GM18868 (cell line): ENCODE measurements around the gene FNDC1.

Source experiments
- ATAC-seq: cut with Tn5 transposase; IDR thresholded peaks from one replicate; pipeline ENCODE4 v1.9.1; 2021; ENCODE audit warnings: mild to moderate bottlenecking, moderate library complexity; ENCODE audit not compliant: unreplicated experiment

Gene FNDC1

GRCh38 chr6:159203304-159204005 lies 34.3 kb downstream of the FNDC1 start:
- ATAC-seq = no peak

GRCh38 chr6:159204605-159205004 lies 35.4 kb downstream of the FNDC1 start:
- ATAC-seq = no peak

DNA sequence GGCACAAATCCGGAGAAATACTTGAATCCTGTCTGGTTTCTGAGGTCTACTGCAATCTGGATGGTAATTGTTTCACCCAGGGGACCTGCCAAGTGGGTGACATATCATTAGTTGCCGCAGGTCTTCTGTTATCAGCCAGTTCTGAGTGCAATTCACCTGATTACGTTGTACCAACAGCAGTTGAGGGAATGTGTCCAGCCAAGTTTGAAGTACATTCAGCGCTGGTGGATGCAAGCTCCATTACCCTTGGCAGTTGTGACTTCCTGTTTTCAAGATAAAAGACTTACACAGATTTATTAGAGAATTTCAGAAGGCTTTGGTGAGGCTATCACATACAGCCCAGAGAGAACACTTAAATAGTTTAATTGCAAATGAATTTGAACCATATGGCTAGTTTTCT lies 42.8 kb downstream of the FNDC1 start:
- no peak for ATAC-seq

GRCh38 chr6:159212525-159213280 lies 43.5 kb downstream of the FNDC1 start:
- ATAC-seq = no peak

DNA sequence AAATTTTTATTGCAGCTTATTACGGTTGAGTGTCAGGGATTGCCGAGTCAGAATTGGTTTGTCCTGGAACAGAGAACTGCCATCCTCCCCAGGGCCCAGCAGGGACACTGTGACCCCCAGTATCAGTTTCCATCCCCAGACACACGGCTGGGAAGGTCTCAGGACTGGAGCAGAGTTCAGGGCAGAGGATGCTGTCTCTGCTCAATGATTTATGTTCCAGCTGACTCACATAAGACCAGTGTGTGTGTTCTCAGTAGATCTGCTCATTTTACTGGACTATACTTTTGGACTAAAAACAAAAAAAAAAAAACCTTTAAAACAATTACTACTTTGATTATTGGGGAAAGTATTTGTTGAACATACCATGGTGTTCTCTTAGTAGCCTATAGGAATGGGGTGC lies 44.2 kb downstream of the FNDC1 start:
- no peak for ATAC-seq

DNA sequence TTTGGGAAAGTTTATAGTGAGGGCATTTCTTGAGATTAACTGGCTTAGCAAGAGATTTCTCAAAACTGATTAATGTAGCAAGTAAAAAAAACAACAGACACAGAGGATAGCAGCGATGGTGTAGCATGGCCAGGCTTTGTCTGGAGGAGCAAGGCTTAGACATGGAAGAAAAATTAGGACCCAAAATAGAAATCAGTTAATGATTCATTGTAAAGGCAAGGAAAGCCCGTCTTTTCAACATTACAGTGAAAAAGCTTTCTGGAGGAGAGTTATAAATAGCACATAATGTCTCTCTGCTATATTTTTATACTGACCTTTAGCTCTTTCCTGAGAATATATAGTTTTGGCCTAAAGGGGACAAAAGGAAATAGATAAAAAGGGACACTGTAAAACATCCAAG lies 45.1 kb downstream of the FNDC1 start:
- ATAC-seq = no peak

DNA sequence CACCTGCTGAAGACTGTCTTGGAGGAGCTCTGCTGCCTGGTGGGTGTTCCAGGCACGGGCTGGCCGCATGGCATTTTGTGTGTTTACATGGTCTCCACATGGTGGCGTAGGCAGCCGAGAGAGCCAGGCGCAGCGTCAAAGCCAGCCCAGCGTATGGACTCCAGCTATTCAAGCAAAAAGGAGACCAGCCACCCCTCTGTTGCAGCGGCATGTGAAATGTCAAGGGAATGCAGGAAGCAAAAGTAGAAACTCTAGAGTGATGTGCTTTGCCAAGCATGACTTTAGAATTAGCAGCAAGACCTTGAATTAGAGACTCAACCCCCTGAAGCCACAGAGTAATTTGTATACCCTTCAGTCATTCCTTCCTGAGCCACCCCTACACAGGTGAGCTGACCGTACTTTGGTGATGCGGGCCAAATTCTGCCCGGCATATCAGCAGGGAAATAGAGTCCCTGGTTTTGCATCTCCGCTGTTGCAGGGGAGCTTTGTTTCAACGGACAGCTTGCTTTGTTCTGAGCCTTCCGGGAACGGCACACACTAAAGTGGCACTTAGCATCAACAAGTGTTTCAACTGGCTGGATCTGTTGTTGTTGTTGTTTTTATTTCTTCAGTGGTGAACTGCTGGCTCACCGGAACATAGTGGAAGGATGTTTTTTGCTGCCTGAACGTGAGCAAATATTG lies 48.5 kb downstream of the FNDC1 start:
- ATAC-seq = peak; percentile 86

GRCh38 chr6:159220093-159220492 lies 50.9 kb downstream of the FNDC1 start:
- no peak for ATAC-seq

- ATAC-seq = no peak
These were observed 52.4 kb downstream of the FNDC1 start for GRCh38 chr6:159221486-159222170.

- no peak for ATAC-seq
These were observed 55.3 kb downstream of the FNDC1 start for GRCh38 chr6:159224452-159224851.

GRCh38 chr6:159229651-159230051 lies 60.5 kb downstream of the FNDC1 start:
- no peak for ATAC-seq

- no peak for ATAC-seq
These were observed 63.0 kb downstream of the FNDC1 start for GRCh38 chr6:159232106-159232645.

DNA sequence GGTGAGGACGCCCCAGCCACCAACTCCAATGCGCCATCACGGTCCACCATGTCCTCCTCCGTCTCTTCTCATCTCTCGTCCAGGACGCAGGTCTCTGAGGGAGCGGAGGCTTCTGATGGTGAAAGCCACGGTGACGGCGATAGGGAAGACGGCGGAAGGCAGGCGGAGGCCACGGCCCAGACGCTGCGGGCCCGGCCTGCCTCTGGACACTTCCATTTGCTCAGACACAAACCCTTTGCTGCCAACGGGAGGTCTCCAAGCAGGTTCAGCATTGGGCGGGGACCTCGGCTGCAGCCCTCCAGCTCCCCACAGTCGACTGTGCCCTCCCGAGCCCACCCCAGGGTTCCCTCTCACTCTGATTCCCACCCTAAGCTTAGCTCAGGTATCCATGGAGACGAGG lies 63.6 kb downstream of the FNDC1 start:
- ATAC-seq = no peak

DNA sequence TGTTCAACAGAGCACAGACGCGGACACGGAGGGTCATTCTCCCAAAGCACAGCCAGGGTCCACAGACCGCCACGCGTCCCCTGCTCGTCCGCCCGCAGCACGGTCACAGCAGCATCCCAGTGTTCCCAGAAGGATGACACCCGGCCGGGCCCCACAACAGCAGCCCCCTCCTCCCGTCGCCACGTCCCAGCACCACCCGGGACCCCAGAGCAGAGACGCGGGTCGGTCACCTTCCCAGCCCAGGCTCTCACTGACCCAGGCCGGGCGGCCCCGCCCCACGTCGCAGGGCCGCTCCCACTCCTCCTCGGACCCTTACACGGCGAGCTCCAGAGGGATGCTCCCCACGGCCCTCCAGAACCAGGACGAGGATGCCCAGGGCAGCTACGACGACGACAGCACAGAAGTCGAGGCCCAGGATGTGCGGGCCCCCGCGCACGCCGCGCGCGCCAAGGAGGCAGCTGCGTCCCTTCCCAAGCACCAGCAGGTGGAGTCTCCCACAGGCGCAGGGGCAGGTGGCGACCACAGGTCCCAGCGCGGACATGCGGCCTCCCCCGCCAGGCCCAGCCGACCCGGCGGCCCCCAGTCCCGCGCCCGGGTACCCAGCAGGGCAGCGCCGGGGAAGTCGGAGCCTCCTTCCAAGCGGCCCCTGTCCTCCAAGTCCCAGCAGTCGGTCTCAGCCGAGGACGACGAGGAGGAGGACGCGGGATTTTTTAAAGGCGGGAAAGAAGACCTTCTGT lies 64.3 kb downstream of the FNDC1 start:
- no peak for ATAC-seq

GRCh38 chr6:159234102-159234553 lies 64.9 kb downstream of the FNDC1 start:
- ATAC-seq = no peak

GRCh38 chr6:159238920-159239558 lies 69.8 kb downstream of the FNDC1 start:
- ATAC-seq = no peak

DNA sequence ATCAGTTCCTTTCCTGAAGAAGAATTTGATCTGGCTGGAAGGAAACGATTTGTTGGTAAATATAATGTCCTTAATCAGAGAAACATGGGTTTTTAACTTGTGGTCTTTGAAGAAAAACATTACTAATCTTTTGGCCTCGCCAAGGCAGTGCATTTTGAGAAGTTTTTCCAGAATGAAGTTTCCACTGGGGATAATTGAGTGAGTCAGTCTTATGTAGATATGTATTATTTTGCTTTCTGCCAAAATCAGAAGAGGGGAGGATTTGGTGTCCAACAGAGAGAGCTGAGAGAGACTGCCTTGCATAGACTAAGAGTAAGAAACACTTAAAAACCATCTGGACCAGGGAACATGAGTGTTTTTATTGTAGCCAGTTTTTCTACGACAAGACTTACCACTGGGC lies 79.9 kb downstream of the FNDC1 start:
- no peak for ATAC-seq

GRCh38 chr6:159249752-159250151 lies 80.6 kb downstream of the FNDC1 start:
- no peak for ATAC-seq

DNA sequence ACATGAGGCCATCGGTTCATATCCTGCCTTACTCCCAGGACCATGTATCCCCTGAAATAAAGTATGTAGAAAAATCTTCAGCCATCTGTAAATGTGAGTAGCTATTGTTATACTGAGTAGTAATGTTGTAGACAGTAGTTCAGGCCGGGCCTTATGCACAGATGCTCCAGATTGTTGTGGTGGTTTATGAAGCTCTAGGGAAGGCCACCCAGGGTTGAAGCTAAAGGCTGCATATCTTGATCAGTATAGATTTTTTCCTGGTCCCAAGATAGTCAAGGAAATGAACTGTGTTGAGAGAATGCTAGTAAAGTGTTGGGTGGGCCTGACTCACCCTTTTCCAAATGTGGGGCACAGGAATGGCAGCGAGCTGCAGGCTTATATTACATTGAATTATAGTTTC lies 81.4 kb downstream of the FNDC1 start:
- ATAC-seq = no peak

GRCh38 chr6:159252955-159253508 lies 83.8 kb downstream of the FNDC1 start:
- peak; percentile 84 for ATAC-seq
